GM13977 (cell line): ENCODE measurements around the gene MTX2.

ENCODE experiments used
- DNase-seq: peaks from one replicate; pipeline ENCODE4 v3.0.0; 2012; ENCODE audit warnings: low spot score
- CTCF ChIP-seq: IDR thresholded peaks from 2 replicates; pipeline ENCODE4 v1.5.1; 2012; ENCODE audit warnings: mild to moderate bottlenecking, control low read depth; ENCODE audit not compliant: insufficient read depth; ENCODE audit errors: extremely low read depth, missing control alignments
- in situ Hi-C: fragments of 300-500 bp; cut with MboI; formaldehyde crosslinking; loops from one replicate; pipeline ENCODE4 v1.12.0; 2022; ENCODE audit warnings: low sequenced_read_pairs, low pct_unique_long_range_greater_than_20kb, mixed read lengths, inconsistent platforms; ENCODE audit not compliant: unreplicated experiment

MTX2 gene

GRCh38 chr2:176383836-176384442, 114.7 kb downstream of the MTX2 start:
- no peak for TF ChIP-seq CTCF
- no peak for DNase-seq
- in situ Hi-C loops: no loop called here

GRCh38 chr2:176385219-176385759, 116.0 kb downstream of the MTX2 start:
- TF ChIP-seq CTCF: no peak
- DNase-seq: no peak
- in situ Hi-C loops: no loop called here

- DNase-seq: no peak
- in situ Hi-C loops: no loop called here
Measured at GRCh38 chr2:176385838-176386237, 116.6 kb downstream of the MTX2 start.

More at GRCh38 chr2:176385838-176386237, 116.6 kb downstream of the MTX2 start:
- TF ChIP-seq CTCF: no peak
